ENCODE results near the gene U2AF1L4. TPM values are rescaled to one million over a fixed set of nuclear protein-coding genes. Genes with fewer than 3 reads are reported as not detected.

U2AF1L4 gene
- total RNA-seq, 1 donor from 2014 or later: 29.7 TPM

- no peak overlapping the region for H3K27ac Mint-ChIP-seq
- H3K27me3 Mint-ChIP-seq (ENCODE audit: insufficient read depth): no peaks in the 10 kb centered on the region
- peaks cover 16% of the 10 kb centered on the region for H3K36me3 Mint-ChIP-seq (ENCODE audit: low read depth)
- H3K9me3 Mint-ChIP-seq: no peaks in the 10 kb centered on the region
- peaks cover 23% of the 10 kb centered on the region for H3K4me1 Mint-ChIP-seq (ENCODE audit: low read depth)
- H3K4me3 Mint-ChIP-seq: no peak overlapping the region
- intact Hi-C loops (cut with micrococcal nuclease): no loop called here
- DNase-seq (ENCODE audit: low spot score): no peak
Measured at GRCh38 chr19:35760711-35761349, 15.6 kb upstream of the U2AF1L4 start.

GRCh38 chr19:35759697-35760096 is 14.5 kb upstream of the U2AF1L4 start:
- Mint-ChIP-seq H3K4me3 (peak overlapping the region; percentile 89), H3K36me3 (ENCODE audit: low read depth) (peaks cover 18% of the 10 kb centered on the region), H3K9me3 (no peaks in the 10 kb centered on the region), H3K4me1 (ENCODE audit: low read depth) (peaks cover 28% of the 10 kb centered on the region), H3K27me3 (ENCODE audit: insufficient read depth) (no peaks in the 10 kb centered on the region), H3K27ac (peak overlapping the region; percentile 63)
- intact Hi-C loops (cut with micrococcal nuclease): loop anchor here (2.0 to 5.0 kb wide), 2 partner anchors 57 to 212 kb away; partner anchors contain the start of gene TMEM147
- no peak for DNase-seq (ENCODE audit: low spot score)

- intact Hi-C loops (cut with micrococcal nuclease): loop anchor here (1.0 to 5.0 kb wide), 8 partner anchors 10 to 211 kb away; partner anchors contain the start of genes ARHGAP33, COX6B1, LIN37 and TMEM147
- peaks cover 29% of the 10 kb centered on the region for H3K4me1 Mint-ChIP-seq (ENCODE audit: low read depth)
- no peaks in the 10 kb centered on the region for H3K27me3 Mint-ChIP-seq (ENCODE audit: insufficient read depth)
- peaks cover 24% of the 10 kb centered on the region for H3K36me3 Mint-ChIP-seq (ENCODE audit: low read depth)
- no peaks in the 10 kb centered on the region for H3K9me3 Mint-ChIP-seq
- H3K4me3 Mint-ChIP-seq: peak within 1 kb of the TSS; percentile 89
- DNase-seq (ENCODE audit: low spot score): peak; percentile 99
- peak within 1 kb of the TSS; percentile 90 for H3K27ac Mint-ChIP-seq
Measured at GRCh38 chr19:35757749-35758608, 12.8 kb upstream of the U2AF1L4 start, which contains the start of gene PROSER3. PROSER3 (plus strand) TSS chr19:35758176; CDS start chr19:35758216, 40 bp downstream.

GRCh38 chr19:35757231-35757748 is 12.1 kb upstream of the U2AF1L4 start:
- Mint-ChIP-seq H3K4me1 (ENCODE audit: low read depth) (peaks cover 29% of the 10 kb centered on the region), H3K27me3 (ENCODE audit: insufficient read depth) (no peaks in the 10 kb centered on the region), H3K4me3 (peak overlapping the region; percentile 89), H3K9me3 (no peaks in the 10 kb centered on the region), H3K36me3 (ENCODE audit: low read depth) (peaks cover 24% of the 10 kb centered on the region), H3K27ac (peak overlapping the region; percentile 90)
- DNase-seq (ENCODE audit: low spot score): no peak
- intact Hi-C loops (cut with micrococcal nuclease): loop anchor here (5.0 kb wide), 1 partner anchor 210 kb away; the partner anchor contains the start of gene TMEM147

GRCh38 chr19:35756377-35757230 is 11.4 kb upstream of the U2AF1L4 start, which contains the start of gene HSPB6:
HSPB6 (minus strand) TSS chr19:35757029; CDS start chr19:35757008, 21 bp downstream.
- Mint-ChIP-seq H3K9me3 (no peaks in the 10 kb centered on the region), H3K4me1 (ENCODE audit: low read depth) (peaks cover 29% of the 10 kb centered on the region), H3K36me3 (ENCODE audit: low read depth) (peaks cover 19% of the 10 kb centered on the region), H3K27me3 (ENCODE audit: insufficient read depth) (no peaks in the 10 kb centered on the region), H3K4me3 (peak within 1 kb of the TSS; percentile 89), H3K27ac (peak within 1 kb of the TSS; percentile 90)
- no peak for DNase-seq (ENCODE audit: low spot score)
- intact Hi-C loops (cut with micrococcal nuclease): loop anchor here (5.0 kb wide), 1 partner anchor 209 kb away; the partner anchor contains the start of gene TMEM147

GRCh38 chr19:35755550-35756376 is 10.5 kb upstream of the U2AF1L4 start:
- intact Hi-C loops (cut with micrococcal nuclease): loop anchor here (5.0 kb wide), 1 partner anchor 208 kb away; the partner anchor contains the start of gene TMEM147
- peak; percentile 44 for DNase-seq (ENCODE audit: low spot score)
- peak overlapping the region; percentile 63 for H3K4me3 Mint-ChIP-seq

GRCh38 chr19:35755131-35755549 is 9.9 kb upstream of the U2AF1L4 start:
- H3K27ac Mint-ChIP-seq: no peak overlapping the region
- H3K36me3 Mint-ChIP-seq (ENCODE audit: low read depth): peaks cover 19% of the 10 kb centered on the region
- H3K4me3 Mint-ChIP-seq: peak overlapping the region; percentile 63
- intact Hi-C loops (cut with micrococcal nuclease): loop anchor here (5.0 kb wide), 1 partner anchor 208 kb away; the partner anchor contains the start of gene TMEM147
- no peak for DNase-seq (ENCODE audit: low spot score)
- peaks cover 33% of the 10 kb centered on the region for H3K4me1 Mint-ChIP-seq (ENCODE audit: low read depth)
- H3K27me3 Mint-ChIP-seq (ENCODE audit: insufficient read depth): no peaks in the 10 kb centered on the region
- no peaks in the 10 kb centered on the region for H3K9me3 Mint-ChIP-seq

More at GRCh38 chr19:35755550-35756376, 10.5 kb upstream of the U2AF1L4 start:
- Mint-ChIP-seq H3K27me3 (ENCODE audit: insufficient read depth) (no peaks in the 10 kb centered on the region), H3K27ac (no peak overlapping the region), H3K9me3 (no peaks in the 10 kb centered on the region), H3K36me3 (ENCODE audit: low read depth) (peaks cover 19% of the 10 kb centered on the region), H3K4me1 (ENCODE audit: low read depth) (peaks cover 29% of the 10 kb centered on the region)

- Mint-ChIP-seq H3K9me3 (no peaks in the 10 kb centered on the region), H3K27me3 (ENCODE audit: insufficient read depth) (no peaks in the 10 kb centered on the region), H3K4me3 (peak overlapping the region; percentile 11), H3K36me3 (ENCODE audit: low read depth) (peaks cover 16% of the 10 kb centered on the region), H3K27ac (no peak overlapping the region), H3K4me1 (ENCODE audit: low read depth) (peaks cover 37% of the 10 kb centered on the region)
- no peak for DNase-seq (ENCODE audit: low spot score)
- intact Hi-C loops (cut with micrococcal nuclease): loop anchor here (5.0 kb wide), 1 partner anchor 207 kb away; the partner anchor contains the start of gene TMEM147
Measured at GRCh38 chr19:35754370-35755130, 9.3 kb upstream of the U2AF1L4 start.

GRCh38 chr19:35753634-35754369 is 8.6 kb upstream of the U2AF1L4 start:
- Mint-ChIP-seq H3K4me1 (ENCODE audit: low read depth) (peaks cover 36% of the 10 kb centered on the region), H3K36me3 (ENCODE audit: low read depth) (peaks cover 15% of the 10 kb centered on the region), H3K4me3 (no peak overlapping the region), H3K27ac (no peak overlapping the region), H3K27me3 (ENCODE audit: insufficient read depth) (no peaks in the 10 kb centered on the region), H3K9me3 (no peaks in the 10 kb centered on the region)
- no peak for DNase-seq (ENCODE audit: low spot score)
- intact Hi-C loops (cut with micrococcal nuclease): no loop called here

- Mint-ChIP-seq H3K36me3 (ENCODE audit: low read depth) (peaks cover 17% of the 10 kb centered on the region), H3K27me3 (ENCODE audit: insufficient read depth) (no peaks in the 10 kb centered on the region), H3K9me3 (no peaks in the 10 kb centered on the region), H3K27ac (no peak overlapping the region), H3K4me3 (no peak overlapping the region), H3K4me1 (ENCODE audit: low read depth) (peaks cover 41% of the 10 kb centered on the region)
- no peak for DNase-seq (ENCODE audit: low spot score)
- intact Hi-C loops (cut with micrococcal nuclease): no loop called here
Measured at GRCh38 chr19:35752746-35753350, 7.6 kb upstream of the U2AF1L4 start.
